ENCODE data around the gene ACE2. TPM values are rescaled to one million over a fixed set of nuclear protein-coding genes. Genes with fewer than 3 reads are reported as not detected.

Gene ACE2
- total and polyA plus RNA-seq, 8 donors, result 0.49 to 3.6 (median 0.85) TPM

DNA sequence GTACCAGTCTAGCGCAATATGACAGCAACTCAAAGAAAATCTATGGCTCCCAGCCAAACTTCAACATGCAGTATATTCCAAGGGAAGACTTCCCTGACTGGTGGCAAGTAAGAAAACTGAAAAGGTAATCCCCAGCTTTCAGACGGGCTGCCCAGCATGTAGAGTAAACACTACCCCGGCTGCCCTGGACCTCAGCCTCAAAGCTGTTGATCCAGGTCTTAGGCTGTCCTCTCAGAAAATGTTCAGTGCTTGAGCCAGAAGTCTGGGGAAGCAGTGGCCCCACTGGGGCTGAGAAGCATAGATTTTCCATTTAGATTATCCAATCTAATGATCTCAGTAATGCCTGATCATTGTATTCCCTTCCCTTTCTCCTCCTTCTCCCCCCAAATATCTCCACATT lies 78.3 kb downstream of the ACE2 start:
- ATAC-seq, result peak; percentile 15
- H3K27ac ChIP-seq, result no peak overlapping the region
- H3K9me3 ChIP-seq, result no peaks in the 10 kb centered on the region
- TF ChIP-seq, protein P1, sequence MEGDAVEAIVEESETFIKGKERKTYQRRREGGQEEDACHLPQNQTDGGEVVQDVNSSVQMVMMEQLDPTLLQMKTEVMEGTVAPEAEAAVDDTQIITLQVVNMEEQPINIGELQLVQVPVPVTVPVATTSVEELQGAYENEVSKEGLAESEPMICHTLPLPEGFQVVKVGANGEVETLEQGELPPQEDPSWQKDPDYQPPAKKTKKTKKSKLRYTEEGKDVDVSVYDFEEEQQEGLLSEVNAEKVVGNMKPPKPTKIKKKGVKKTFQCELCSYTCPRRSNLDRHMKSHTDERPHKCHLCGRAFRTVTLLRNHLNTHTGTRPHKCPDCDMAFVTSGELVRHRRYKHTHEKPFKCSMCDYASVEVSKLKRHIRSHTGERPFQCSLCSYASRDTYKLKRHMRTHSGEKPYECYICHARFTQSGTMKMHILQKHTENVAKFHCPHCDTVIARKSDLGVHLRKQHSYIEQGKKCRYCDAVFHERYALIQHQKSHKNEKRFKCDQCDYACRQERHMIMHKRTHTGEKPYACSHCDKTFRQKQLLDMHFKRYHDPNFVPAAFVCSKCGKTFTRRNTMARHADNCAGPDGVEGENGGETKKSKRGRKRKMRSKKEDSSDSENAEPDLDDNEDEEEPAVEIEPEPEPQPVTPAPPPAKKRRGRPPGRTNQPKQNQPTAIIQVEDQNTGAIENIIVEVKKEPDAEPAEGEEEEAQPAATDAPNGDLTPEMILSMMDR (IDR thresholded peaks at IDR 0.05), result no peak
- intact Hi-C loops (cut with DNase I), result no loop called here
- no peak for DNase-seq
- no peaks in the 10 kb centered on the region for H3K4me1 ChIP-seq
- H3K36me3 ChIP-seq, result no peaks in the 10 kb centered on the region
- no peak overlapping the region for H3K4me3 ChIP-seq
- peaks cover 0 to under 1% of the 10 kb centered on the region in 2 donors for H3K27me3 ChIP-seq

DNA sequence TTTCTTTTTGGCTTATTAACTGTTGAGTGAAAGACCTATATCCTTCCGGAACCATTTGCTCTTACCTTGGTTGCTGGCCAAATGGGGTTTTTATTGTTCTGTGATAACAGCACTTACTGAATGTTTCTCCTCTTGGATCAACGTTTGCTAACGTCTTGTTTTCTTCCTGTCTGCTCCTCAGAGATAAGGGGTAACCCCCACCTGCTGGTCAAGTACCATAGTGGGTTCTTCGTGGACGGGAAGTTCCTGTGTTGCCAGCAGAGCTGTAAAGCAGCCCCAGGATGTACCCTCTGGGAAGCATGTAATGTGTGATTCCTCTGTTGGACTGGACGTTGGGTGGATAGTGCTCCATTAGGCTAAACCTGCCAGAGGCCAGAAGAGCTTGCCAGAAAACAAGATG lies 84.8 kb downstream of the ACE2 start:
- TF ChIP-seq, protein P1 (IDR thresholded peaks at IDR 0.05), result no peak
- H3K27me3 ChIP-seq, result peaks cover 0 to 3% of the 10 kb centered on the region in 2 donors
- ATAC-seq, result no peak

DNA sequence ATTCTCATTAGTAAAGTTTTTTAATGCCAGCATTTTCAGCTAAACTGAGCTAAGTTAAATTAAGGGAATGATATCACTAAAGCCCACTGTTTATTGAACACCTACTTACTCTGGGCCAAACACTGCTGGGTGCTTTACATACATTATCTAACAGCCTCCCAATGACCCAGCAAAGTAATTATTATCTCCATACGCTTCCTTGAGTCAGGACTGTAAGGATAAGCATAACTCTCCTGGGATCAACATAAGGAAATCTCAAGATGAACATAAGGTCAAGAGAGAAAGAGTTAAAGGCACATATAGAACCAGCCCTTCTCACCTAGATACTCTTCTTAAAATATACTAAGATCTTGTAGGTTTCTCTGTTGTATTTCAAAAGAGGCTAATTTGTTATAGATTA lies 86.5 kb downstream of the ACE2 start:
- no peak overlapping the region for H3K4me3 ChIP-seq
- TF ChIP-seq, protein P1 (IDR thresholded peaks at IDR 0.05), result no peak
- intact Hi-C loops (cut with DNase I), result no loop called here
- H3K27me3 ChIP-seq, result peaks cover 0 to 10% of the 10 kb centered on the region in 2 donors
- H3K36me3 ChIP-seq, result no peaks in the 10 kb centered on the region
- no peaks in the 10 kb centered on the region for H3K9me3 ChIP-seq
- DNase-seq (no peak), ATAC-seq (no peak)
- no peaks in the 10 kb centered on the region for H3K4me1 ChIP-seq
- H3K27ac ChIP-seq, result no peak overlapping the region

More for the DNA sequence above, 84.8 kb downstream of the ACE2 start:
- Histone ChIP-seq H3K4me1 (no peaks in the 10 kb centered on the region), H3K4me3 (no peak overlapping the region), H3K27ac (no peak overlapping the region), H3K36me3 (no peaks in the 10 kb centered on the region), H3K9me3 (no peaks in the 10 kb centered on the region)
- DNase-seq, result peak in 1 of 4 donors; percentile 4
- intact Hi-C loops (cut with DNase I), result no loop called here

DNA sequence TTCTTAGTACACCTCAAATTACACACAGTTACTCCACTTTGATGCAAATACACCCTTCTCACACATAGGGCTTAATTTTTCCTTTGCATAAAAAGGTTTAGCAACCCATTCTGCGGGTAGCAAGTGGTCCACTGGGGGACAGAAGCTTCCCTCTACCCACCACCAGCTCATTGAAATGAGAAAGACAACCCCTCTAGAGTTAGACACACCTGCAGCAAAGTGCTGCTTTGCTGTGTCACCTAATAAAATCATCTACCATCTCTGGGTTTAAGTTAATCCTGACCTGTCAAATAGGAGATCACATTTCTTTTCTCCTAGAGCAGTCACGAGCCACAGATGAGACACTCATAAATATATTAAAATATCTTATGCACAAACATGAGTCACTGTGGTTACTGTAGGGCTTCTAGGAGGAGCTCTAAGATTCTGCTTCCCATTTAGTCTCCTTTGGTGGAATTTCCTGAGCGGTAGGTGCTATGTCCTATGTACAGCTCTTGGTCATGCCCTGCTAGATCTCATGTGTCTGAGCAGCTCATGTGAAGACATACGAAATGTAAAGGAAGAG lies 88.3 kb downstream of the ACE2 start:
- H3K9me3 ChIP-seq, result no peaks in the 10 kb centered on the region
- intact Hi-C loops (cut with DNase I), result no loop called here
- H3K4me3 ChIP-seq, result no peak overlapping the region
- H3K4me1 ChIP-seq, result no peaks in the 10 kb centered on the region
- H3K27me3 ChIP-seq, result peaks cover 0 to 11% of the 10 kb centered on the region in 2 donors
- TF ChIP-seq, protein P1 (IDR thresholded peaks at IDR 0.05), result no peak
- DNase-seq (no peak), ATAC-seq (no peak)
- H3K36me3 ChIP-seq, result no peaks in the 10 kb centered on the region
- H3K27ac ChIP-seq, result no peak overlapping the region

DNA sequence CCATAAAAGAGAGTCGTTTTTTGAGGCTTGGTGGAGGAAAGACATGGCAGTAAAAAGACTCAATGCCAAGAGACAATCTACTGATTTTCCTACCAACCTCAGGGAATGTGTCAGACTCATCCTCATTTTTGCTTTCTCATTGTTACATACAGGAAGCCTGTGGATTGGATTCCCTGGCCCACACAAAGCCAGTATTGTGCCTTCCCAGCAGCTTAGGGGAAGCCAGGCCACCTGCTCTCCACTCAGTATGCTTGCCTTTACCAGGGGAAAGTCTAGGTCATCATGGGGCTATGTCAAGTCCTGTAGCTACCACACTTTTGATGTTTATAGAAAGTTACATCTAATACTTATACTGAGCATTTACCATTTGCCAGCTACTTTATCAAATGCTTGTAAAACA lies 89.2 kb downstream of the ACE2 start:
- Histone ChIP-seq H3K36me3 (no peaks in the 10 kb centered on the region), H3K4me3 (no peak overlapping the region), H3K27me3 (peaks cover 0 to 11% of the 10 kb centered on the region in 2 donors), H3K9me3 (no peaks in the 10 kb centered on the region), H3K4me1 (no peaks in the 10 kb centered on the region), H3K27ac (no peak overlapping the region)
- no peak for ATAC-seq
- TF ChIP-seq, protein P1 (IDR thresholded peaks at IDR 0.05), result no peak
- DNase-seq, result no peak
- intact Hi-C loops (cut with DNase I), result no loop called here

Other genes starting within 250 kb of the ACE2 start
- 10 to 100 TPM in 1 of 2 donors, 1 to 10 TPM in 1; 6.2 to 20.1 TPM for gene VEGFD, start 216.5 kb downstream of the ACE2 start, total RNA-seq
- 10 to 100 TPM; 39.9 to 68.4 (median 51.2) TPM for gene VEGFD, start 216.5 kb downstream of the ACE2 start, polyA plus RNA-seq (ENCODE audit: insufficient read length in 6 of 6)
- 10 to 100 TPM; 16.5 to 32.7 TPM for gene PIR, start 107.6 kb downstream of the ACE2 start, total RNA-seq
- gene PIR, start 107.6 kb downstream of the ACE2 start, polyA plus RNA-seq (ENCODE audit: insufficient read length in 6 of 6), result 10 to 100 TPM in 3 of 6 donors, 1 to 10 TPM in 3; 8.0 to 12.0 (median 9.5) TPM
- 1 to 10 TPM; 2.6 to 3.8 TPM for gene BMX, start 100.2 kb downstream of the ACE2 start, total RNA-seq
- 1 to 10 TPM; 1.5 to 5.8 (median 2.3) TPM for gene BMX, start 100.2 kb downstream of the ACE2 start, polyA plus RNA-seq (ENCODE audit: insufficient read length in 6 of 6)
- 1 to 10 TPM in 1 of 2 donors, under 1 TPM in 1; 0.39 to 1.3 TPM for gene CLTRN, start 63.8 kb upstream of the ACE2 start, total RNA-seq
- 1 to 10 TPM; 2.1 to 3.6 (median 2.6) TPM for gene CLTRN, start 63.8 kb upstream of the ACE2 start, polyA plus RNA-seq (ENCODE audit: insufficient read length in 6 of 6)
- gene CA5B, start 137.3 kb upstream of the ACE2 start, total RNA-seq, result 10 to 100 TPM; 10.7 to 13.7 TPM
- gene CA5B, start 137.3 kb upstream of the ACE2 start, polyA plus RNA-seq (ENCODE audit: insufficient read length in 6 of 6), result 10 to 100 TPM; 12.1 to 18.5 (median 17.0) TPM
- 10 to 100 TPM; 10.9 to 11.5 TPM for gene ZRSR2, start 189.5 kb upstream of the ACE2 start, total RNA-seq
- gene ZRSR2, start 189.5 kb upstream of the ACE2 start, polyA plus RNA-seq (ENCODE audit: insufficient read length in 6 of 6), result 10 to 100 TPM; 18.6 to 25.8 (median 24.4) TPM